Measurements from ENCODE around the gene MAOB.
"Not testable (repeated sequence)": the region's sequence is repeated elsewhere in the genome, so short reads cannot be mapped to it uniquely, and the experiment has no call there.

The MAOB gene

GRCh38 chrX:43728002-43728401 is 154.2 kb downstream of the MAOB start:
- no peak for FAIRE-seq
- no peak for DNase-seq (ENCODE audit: insufficient read length)
- TF ChIP-seq POLR2AphosphoS5 (IDR thresholded peaks at IDR 0.05; ENCODE audit: low read depth, low read length) (no peak), TAF1 (IDR thresholded peaks at IDR 0.05; ENCODE audit: borderline replicate concordance, low read depth, low read length) (no peak), POLR2A (IDR thresholded peaks at IDR 0.05; ENCODE audit: low read depth, low read length) (no peak)

DNA sequence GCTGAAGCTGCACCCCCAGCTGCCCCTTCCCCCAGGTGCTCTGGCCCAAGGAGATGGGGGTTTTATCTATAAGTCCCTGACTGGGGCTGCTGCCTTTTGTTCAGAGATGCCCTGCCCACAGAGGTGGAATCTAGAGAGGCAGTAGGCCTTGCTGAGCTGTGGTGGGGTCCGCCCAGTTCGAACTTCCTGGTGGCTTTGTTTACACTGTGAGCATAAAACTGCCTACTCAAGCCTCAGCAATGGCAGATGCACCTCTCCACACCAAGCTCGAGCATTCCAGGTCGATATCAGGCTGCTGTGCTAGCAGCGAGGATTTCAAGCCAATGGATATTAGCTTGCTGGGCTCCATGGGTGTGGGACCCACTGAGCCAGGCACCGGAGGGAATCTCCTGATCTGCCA is 155.0 kb downstream of the MAOB start:
- not testable (repeated sequence) for FAIRE-seq; DNase-seq (ENCODE audit: insufficient read length)

DNA sequence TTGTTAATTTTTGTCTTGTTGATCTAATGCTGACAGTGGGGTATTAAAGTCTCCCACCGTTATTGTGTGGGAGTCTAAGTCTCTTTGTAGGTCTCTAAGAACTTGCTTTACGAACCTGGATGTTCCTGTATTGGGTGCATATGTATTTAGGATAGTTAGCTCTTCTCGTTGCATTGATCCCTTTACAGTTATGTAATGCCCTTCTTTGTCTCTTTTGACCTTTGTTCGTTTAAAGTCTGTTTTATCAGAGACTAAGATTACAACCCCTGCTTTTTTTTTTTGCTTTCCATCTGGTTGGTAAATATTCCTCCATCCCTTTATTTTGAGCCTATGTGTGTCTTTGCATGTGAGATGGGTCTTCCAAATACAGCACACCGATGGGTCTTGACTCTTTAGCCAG is 157.0 kb downstream of the MAOB start:
- not testable (repeated sequence) for FAIRE-seq; DNase-seq (ENCODE audit: insufficient read length)

- FAIRE-seq (no peak), DNase-seq (ENCODE audit: insufficient read length) (no peak)
- TF ChIP-seq POLR2A (IDR thresholded peaks at IDR 0.05; ENCODE audit: low read depth, low read length) (no peak), TAF1 (IDR thresholded peaks at IDR 0.05; ENCODE audit: borderline replicate concordance, low read depth, low read length) (no peak), POLR2AphosphoS5 (IDR thresholded peaks at IDR 0.05; ENCODE audit: low read depth, low read length) (no peak)
These were observed 161.3 kb downstream of the MAOB start for GRCh38 chrX:43720961-43721360.

DNA sequence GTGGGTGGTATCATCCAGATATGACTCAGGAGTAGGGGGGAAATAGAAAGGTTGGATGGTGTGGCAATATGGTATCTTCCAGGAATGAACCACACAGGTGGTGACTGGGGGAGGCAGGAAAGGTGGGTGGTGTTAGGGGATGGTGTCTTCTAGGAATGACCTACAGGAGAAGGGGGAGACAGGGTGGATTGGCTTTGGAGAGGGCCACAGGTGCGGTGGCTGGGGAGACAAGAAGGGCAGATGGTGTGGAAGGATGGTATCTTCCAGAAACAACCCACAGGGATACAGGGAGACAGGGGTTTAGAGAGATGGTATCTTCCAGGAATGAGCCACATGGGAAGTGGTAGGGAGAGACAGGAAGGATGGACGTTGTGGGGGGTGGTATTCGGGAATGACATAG is 162.2 kb downstream of the MAOB start:
- DNase-seq (ENCODE audit: insufficient read length) (no peak), FAIRE-seq (no peak)
- no peak for TF ChIP-seq POLR2AphosphoS5 (IDR thresholded peaks at IDR 0.05; ENCODE audit: low read depth, low read length)
- no peak for TF ChIP-seq POLR2A (IDR thresholded peaks at IDR 0.05; ENCODE audit: low read depth, low read length)
- TF ChIP-seq TAF1 (IDR thresholded peaks at IDR 0.05; ENCODE audit: borderline replicate concordance, low read depth, low read length) = no peak

DNA sequence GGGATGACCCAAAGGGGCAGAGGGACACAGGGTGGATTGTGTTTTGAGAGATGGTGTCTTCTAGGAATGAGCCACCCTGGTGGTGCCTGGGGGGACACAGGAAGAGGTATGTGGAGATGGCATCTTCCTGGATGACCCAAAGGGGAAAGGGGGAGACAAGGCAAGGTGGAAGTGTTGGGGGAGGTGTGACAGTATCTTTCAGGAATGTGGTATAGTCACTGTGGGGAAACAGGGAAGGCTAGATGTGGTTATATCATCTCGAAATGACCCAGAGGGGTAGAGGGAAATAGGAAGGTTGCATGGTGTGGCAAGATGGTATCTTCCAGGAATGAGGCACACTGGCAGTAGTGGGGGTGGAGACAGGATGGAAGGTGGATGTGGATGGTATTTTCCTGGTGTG is 163.3 kb downstream of the MAOB start:
- TF ChIP-seq POLR2A (IDR thresholded peaks at IDR 0.05; ENCODE audit: low read depth, low read length) (no peak), TAF1 (IDR thresholded peaks at IDR 0.05; ENCODE audit: borderline replicate concordance, low read depth, low read length) (no peak), POLR2AphosphoS5 (IDR thresholded peaks at IDR 0.05; ENCODE audit: low read depth, low read length) (no peak)
- FAIRE-seq (no peak), DNase-seq (ENCODE audit: insufficient read length) (no peak)

GRCh38 chrX:43718546-43718945 is 163.7 kb downstream of the MAOB start:
- TF ChIP-seq POLR2AphosphoS5 (IDR thresholded peaks at IDR 0.05; ENCODE audit: low read depth, low read length) (no peak), POLR2A (IDR thresholded peaks at IDR 0.05; ENCODE audit: low read depth, low read length) (no peak), TAF1 (IDR thresholded peaks at IDR 0.05; ENCODE audit: borderline replicate concordance, low read depth, low read length) (no peak)
- FAIRE-seq (no peak), DNase-seq (ENCODE audit: insufficient read length) (no peak)

DNA sequence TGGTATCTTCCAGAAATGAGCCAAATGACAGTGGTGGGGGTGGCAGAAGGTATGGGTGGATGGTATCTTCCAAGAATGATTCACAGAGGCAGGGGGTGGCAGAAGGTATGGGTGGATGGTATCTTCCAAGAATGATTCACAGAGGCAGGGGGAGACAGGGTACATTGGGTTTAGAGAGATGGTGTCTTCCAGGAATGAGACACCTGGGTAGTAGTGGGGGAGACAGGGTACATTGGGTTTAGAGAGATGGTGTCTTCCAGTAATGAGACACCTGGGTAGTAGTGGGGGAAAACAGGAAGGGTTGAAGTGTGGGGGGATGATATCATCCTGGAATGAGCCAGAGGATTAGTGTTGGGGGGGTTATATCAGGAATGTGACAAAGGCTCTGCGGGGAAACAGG is 164.2 kb downstream of the MAOB start:
- FAIRE-seq (no peak), DNase-seq (ENCODE audit: insufficient read length) (no peak)
- TF ChIP-seq POLR2AphosphoS5 (IDR thresholded peaks at IDR 0.05; ENCODE audit: low read depth, low read length) = no peak
- TF ChIP-seq TAF1 (IDR thresholded peaks at IDR 0.05; ENCODE audit: borderline replicate concordance, low read depth, low read length) = no peak
- no peak for TF ChIP-seq POLR2A (IDR thresholded peaks at IDR 0.05; ENCODE audit: low read depth, low read length)

- no peak for DNase-seq (ENCODE audit: insufficient read length)
- FAIRE-seq = no peak
- TF ChIP-seq POLR2A (IDR thresholded peaks at IDR 0.05; ENCODE audit: low read depth, low read length) = no peak
- TF ChIP-seq TAF1 (IDR thresholded peaks at IDR 0.05; ENCODE audit: borderline replicate concordance, low read depth, low read length) = no peak
- TF ChIP-seq POLR2AphosphoS5 (IDR thresholded peaks at IDR 0.05; ENCODE audit: low read depth, low read length) = no peak
These were observed 165.1 kb downstream of the MAOB start for GRCh38 chrX:43717161-43717560.

- DNase-seq (ENCODE audit: insufficient read length) (no peak), FAIRE-seq (no peak)
- no peak for TF ChIP-seq POLR2AphosphoS5 (IDR thresholded peaks at IDR 0.05; ENCODE audit: low read depth, low read length)
- no peak for TF ChIP-seq POLR2A (IDR thresholded peaks at IDR 0.05; ENCODE audit: low read depth, low read length)
- TF ChIP-seq TAF1 (IDR thresholded peaks at IDR 0.05; ENCODE audit: borderline replicate concordance, low read depth, low read length) = no peak
These were observed 165.6 kb downstream of the MAOB start for GRCh38 chrX:43716696-43717095.

Measured in GM12892 (cell line).